HUES64 (cell line): ENCODE data around the gene SCN8A.
"Not testable (repeated sequence)": the region's sequence is repeated elsewhere in the genome, so short reads cannot be mapped to it uniquely, and the experiment has no call there.

Experiments
- H3K27ac ChIP-seq: 2 replicates; pipeline ENCODE4 v1.7.0; 2013; ENCODE audit warnings: low read depth, low read length, inconsistent platforms
- H3K27me3 ChIP-seq: 2 replicates; pipeline ENCODE4 v1.6.1; 2013; ENCODE audit warnings: mild to moderate bottlenecking, low read length; ENCODE audit not compliant: insufficient read depth
- H3K36me3 ChIP-seq: 2 replicates; pipeline ENCODE4 v1.6.1; 2013; ENCODE audit warnings: mild to moderate bottlenecking, low read length; ENCODE audit not compliant: insufficient read depth
- H3K4me1 ChIP-seq: 2 replicates; pipeline ENCODE4 v1.6.1; 2013; ENCODE audit warnings: mild to moderate bottlenecking, low read length, moderate library complexity; ENCODE audit not compliant: insufficient read depth
- H3K4me3 ChIP-seq: 2 replicates; pipeline ENCODE4 v1.5.1; 2013; ENCODE audit warnings: mild to moderate bottlenecking, low read length, moderate library complexity
- H3K9ac ChIP-seq: 2 replicates; pipeline ENCODE4 v1.6.1; 2013; ENCODE audit warnings: mild to moderate bottlenecking, low read depth, low read length
- H3K9me3 ChIP-seq: 2 replicates; pipeline ENCODE4 v1.6.1; 2013; ENCODE audit warnings: low read depth, low read length; ENCODE audit not compliant: insufficient read depth
- WGBS: fragments of 150-250, 120-280 bp; methylation state at CpG from one replicate; pipeline ENCODE4 v1.1.7; 2013; ENCODE audit warnings: missing lambda C conversion rate; 5-methylcytosine and 5-hydroxymethylcytosine counted together

Gene SCN8A

GRCh38 chr12:51592034-51592705 is 1.1 kb downstream of the SCN8A start:
- Histone ChIP-seq H3K4me1 (no peaks in the 10 kb centered on the region; the same call in 1 of the 2 replicates), H3K9ac (no peak overlapping the region), H3K27me3 (peaks cover 15% of the 10 kb centered on the region), H3K4me3 (peak overlapping the region; percentile 91), H3K9me3 (no peaks in the 10 kb centered on the region), H3K27ac (no peak overlapping the region), H3K36me3 (no peaks in the 10 kb centered on the region)
- 3% methylated on average over 9 of the region's 11 CpGs for WGBS

DNA sequence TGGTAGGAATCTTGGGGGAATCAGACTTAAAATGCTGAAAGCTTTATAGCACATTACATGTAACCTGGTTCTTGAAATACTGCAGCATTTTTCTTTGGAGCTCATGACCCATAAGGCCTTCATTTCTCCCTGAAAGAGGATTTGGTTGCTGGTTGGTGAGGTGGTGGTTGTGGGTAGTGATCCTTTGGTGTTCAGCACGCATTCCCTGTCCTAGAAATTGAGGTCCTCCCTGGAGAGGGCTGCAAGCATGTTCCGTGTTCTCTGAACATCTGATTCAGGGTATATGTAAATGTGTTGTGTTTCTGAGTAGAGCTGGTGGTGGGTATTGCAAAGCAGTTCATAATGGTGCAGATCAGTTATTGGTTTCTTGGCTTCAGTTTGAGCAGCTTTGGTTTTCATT is 2.0 kb downstream of the SCN8A start:
- WGBS = 77% methylated on average over 2 of the region's 2 CpGs
- Histone ChIP-seq H3K4me1 (peaks cover 1% of the 10 kb centered on the region; the same call in 1 of the 2 replicates), H3K27ac (no peak overlapping the region), H3K9me3 (no peaks in the 10 kb centered on the region), H3K9ac (no peak overlapping the region), H3K4me3 (peak overlapping the region; percentile 5; the same call in 1 of the 2 replicates), H3K27me3 (peaks cover 15% of the 10 kb centered on the region), H3K36me3 (no peaks in the 10 kb centered on the region)

- WGBS = 68% methylated on average over 5 of the region's 5 CpGs
- Histone ChIP-seq H3K4me3 (no peak overlapping the region), H3K27ac (no peak overlapping the region), H3K9ac (no peak overlapping the region), H3K27me3 (peaks cover 15% of the 10 kb centered on the region), H3K4me1 (peaks cover 5% of the 10 kb centered on the region; the same call in 1 of the 2 replicates), H3K9me3 (no peaks in the 10 kb centered on the region), H3K36me3 (no peaks in the 10 kb centered on the region)
Observed at GRCh38 chr12:51593539-51593938, 2.5 kb downstream of the SCN8A start.

GRCh38 chr12:51598156-51598555 is 7.1 kb downstream of the SCN8A start:
- H3K4me3 ChIP-seq = no peak overlapping the region
- peaks cover 5% of the 10 kb centered on the region; the same call in 1 of the 2 replicates for H3K4me1 ChIP-seq
- H3K27ac ChIP-seq = no peak overlapping the region
- 93% methylated on average over 2 of the region's 4 CpGs for WGBS
- H3K27me3 ChIP-seq = no peaks in the 10 kb centered on the region
- no peaks in the 10 kb centered on the region for H3K9me3 ChIP-seq
- H3K36me3 ChIP-seq = no peaks in the 10 kb centered on the region
- no peak overlapping the region for H3K9ac ChIP-seq

- WGBS = 100% methylated on average over 1 of the region's 1 CpG
- Histone ChIP-seq H3K4me3 (no peak overlapping the region), H3K9me3 (no peaks in the 10 kb centered on the region), H3K4me1 (peaks cover 5% of the 10 kb centered on the region; the same call in 1 of the 2 replicates), H3K27me3 (no peaks in the 10 kb centered on the region), H3K27ac (no peak overlapping the region), H3K36me3 (no peaks in the 10 kb centered on the region), H3K9ac (no peak overlapping the region)
Observed at GRCh38 chr12:51600721-51601120, 9.7 kb downstream of the SCN8A start.

DNA sequence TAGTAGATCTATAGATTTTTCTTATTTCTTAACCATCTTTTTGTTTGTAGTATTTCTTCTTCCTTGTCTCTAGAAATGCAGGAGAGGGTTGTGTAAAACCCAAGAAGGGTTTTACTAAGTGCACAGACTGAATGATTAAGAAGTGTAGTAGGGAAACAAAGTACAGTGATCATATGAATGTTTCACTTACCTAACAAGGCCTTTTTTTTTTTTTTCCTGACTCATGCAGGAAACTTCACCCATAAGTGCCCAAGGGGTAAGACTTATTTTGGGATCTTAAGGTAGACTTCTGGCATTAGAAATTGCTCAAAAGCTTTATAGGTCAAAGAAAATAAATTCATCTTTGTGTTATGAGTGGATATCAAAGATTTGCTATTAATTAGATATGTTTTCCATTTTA is 10.2 kb downstream of the SCN8A start:
- Histone ChIP-seq H3K4me3 (no peak overlapping the region), H3K36me3 (no peaks in the 10 kb centered on the region), H3K27ac (no peak overlapping the region), H3K9me3 (no peaks in the 10 kb centered on the region), H3K4me1 (peaks cover 5% of the 10 kb centered on the region; the same call in 1 of the 2 replicates), H3K9ac (no peak overlapping the region), H3K27me3 (no peaks in the 10 kb centered on the region)

DNA sequence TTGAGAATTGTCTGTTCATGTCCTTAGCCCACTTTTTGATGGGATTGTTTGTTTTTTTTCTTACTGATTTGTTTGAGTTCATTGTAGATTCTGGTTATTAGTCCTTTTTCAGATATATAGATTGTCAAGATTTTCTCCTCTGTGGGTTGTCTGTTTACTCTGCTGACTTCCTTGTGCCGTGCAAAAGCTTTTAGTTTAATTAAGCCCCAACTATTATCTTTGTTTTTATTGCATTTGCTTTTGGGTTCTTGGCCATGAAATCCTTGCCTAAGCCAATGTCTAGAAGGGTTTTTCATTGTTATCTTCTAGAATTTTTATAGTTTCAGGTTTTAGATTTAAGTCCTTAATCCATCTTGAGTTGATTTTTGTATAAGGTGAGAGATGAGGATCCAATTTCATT is 14.9 kb downstream of the SCN8A start:
- H3K36me3 ChIP-seq, H3K9ac ChIP-seq, H3K27me3 ChIP-seq, H3K9me3 ChIP-seq, H3K4me3 ChIP-seq, H3K4me1 ChIP-seq, H3K27ac ChIP-seq: not testable (repeated sequence)
- no CpG with 5 or more reads among the region's 1 CpG for whole genome bisulfite sequencing

DNA sequence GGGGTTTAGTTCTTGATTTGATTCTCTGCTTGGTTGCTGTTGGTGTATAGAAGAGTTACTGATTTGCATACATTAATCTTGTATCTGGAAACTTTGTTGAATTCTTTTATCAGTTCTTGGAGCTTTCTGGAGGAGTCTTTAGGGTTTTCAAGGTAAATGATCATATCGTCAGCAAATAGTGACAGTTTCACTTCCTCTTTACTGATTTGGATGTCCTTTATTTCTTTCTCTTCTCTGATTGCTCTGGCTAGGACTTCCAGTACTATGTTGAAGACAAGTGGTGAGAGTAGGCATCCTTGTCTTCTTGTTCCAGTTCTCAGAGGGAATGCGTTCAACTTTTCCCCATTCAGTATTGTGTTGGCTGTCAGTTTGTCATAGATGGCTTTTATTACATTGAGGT is 16.2 kb downstream of the SCN8A start:
- not testable (repeated sequence) for H3K9me3 ChIP-seq, H3K27ac ChIP-seq, H3K4me1 ChIP-seq, H3K4me3 ChIP-seq, H3K36me3 ChIP-seq, H3K27me3 ChIP-seq, H3K9ac ChIP-seq
- 97% methylated on average over 2 of the region's 2 CpGs for WGBS

DNA sequence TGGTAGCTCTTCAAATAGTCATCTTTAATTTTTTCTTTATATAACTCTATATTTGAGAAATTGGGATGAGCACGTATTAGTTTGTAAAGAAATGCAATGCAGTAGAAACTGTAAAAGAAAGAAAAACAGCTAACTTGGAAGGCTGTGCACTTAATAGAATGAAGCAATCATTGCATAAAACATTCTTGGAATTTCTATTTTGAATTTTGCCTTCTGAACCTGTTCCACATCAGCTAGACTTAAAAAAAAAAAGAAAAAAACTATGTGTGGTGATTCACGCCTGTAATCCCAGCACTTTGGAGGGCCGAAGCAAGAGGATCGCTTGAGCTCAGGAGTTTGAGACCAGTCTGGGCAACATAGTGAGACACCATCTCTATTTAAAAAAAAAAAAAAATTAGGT is 29.4 kb downstream of the SCN8A start:
- peaks cover 19% of the 10 kb centered on the region; the same call in 1 of the 2 replicates for H3K4me1 ChIP-seq
- no peaks in the 10 kb centered on the region for H3K36me3 ChIP-seq
- WGBS = 100% methylated on average over 4 of the region's 4 CpGs
- H3K27ac ChIP-seq = no peak overlapping the region
- no peaks in the 10 kb centered on the region for H3K27me3 ChIP-seq
- no peak overlapping the region for H3K4me3 ChIP-seq
- H3K9ac ChIP-seq = no peak overlapping the region
- H3K9me3 ChIP-seq = no peaks in the 10 kb centered on the region

- no peaks in the 10 kb centered on the region for H3K27me3 ChIP-seq
- no peaks in the 10 kb centered on the region for H3K36me3 ChIP-seq
- H3K9ac ChIP-seq = no peak overlapping the region
- 90% methylated on average over 7 of the region's 7 CpGs for WGBS
- peaks cover 19% of the 10 kb centered on the region; the same call in 1 of the 2 replicates for H3K4me1 ChIP-seq
- H3K9me3 ChIP-seq = no peaks in the 10 kb centered on the region
- no peak overlapping the region for H3K27ac ChIP-seq
- no peak overlapping the region for H3K4me3 ChIP-seq
Observed at GRCh38 chr12:51621156-51621922, 30.3 kb downstream of the SCN8A start.

- Histone ChIP-seq H3K36me3 (no peaks in the 10 kb centered on the region), H3K27me3 (no peaks in the 10 kb centered on the region), H3K4me1 (peaks cover 19% of the 10 kb centered on the region; the same call in 1 of the 2 replicates), H3K27ac (peak overlapping the region; percentile 19; the same call in 1 of the 2 replicates), H3K9me3 (no peaks in the 10 kb centered on the region), H3K4me3 (no peak overlapping the region), H3K9ac (no peak overlapping the region)
- WGBS = no CpG with 5 or more reads among the region's 1 CpG
Observed at GRCh38 chr12:51622564-51622963, 31.5 kb downstream of the SCN8A start.
